KOPT-K1 (cell line): ENCODE results near the gene PACS2.
"Not testable (repeated sequence)": the region's sequence is repeated elsewhere in the genome, so short reads cannot be mapped to it uniquely, and the experiment has no call there.

Source experiments
- H3K27ac ChIP-seq: fragments of 200-600 bp; sonication (generic); 2 replicates; pipeline ENCODE4 v1.5.1; 2016; ENCODE audit warnings: antibody characterized with exemption, mild to moderate bottlenecking, low read depth, low read length; ENCODE audit not compliant: poor library complexity, severe bottlenecking
- H3K36me3 ChIP-seq: fragments of 200-600 bp; sonication (generic); 2 replicates; pipeline ENCODE4 v1.5.1; 2017; ENCODE audit warnings: antibody characterized with exemption, mild to moderate bottlenecking, low read length, moderate library complexity; ENCODE audit not compliant: insufficient read depth
- H3K9me3 ChIP-seq: fragments of 200-600 bp; sonication (generic); 2 replicates; pipeline ENCODE4 v1.5.1; 2017; ENCODE audit warnings: antibody characterized with exemption, low read length, mild to moderate bottlenecking; ENCODE audit not compliant: insufficient read depth, poor library complexity, severe bottlenecking

PACS2 gene

DNA sequence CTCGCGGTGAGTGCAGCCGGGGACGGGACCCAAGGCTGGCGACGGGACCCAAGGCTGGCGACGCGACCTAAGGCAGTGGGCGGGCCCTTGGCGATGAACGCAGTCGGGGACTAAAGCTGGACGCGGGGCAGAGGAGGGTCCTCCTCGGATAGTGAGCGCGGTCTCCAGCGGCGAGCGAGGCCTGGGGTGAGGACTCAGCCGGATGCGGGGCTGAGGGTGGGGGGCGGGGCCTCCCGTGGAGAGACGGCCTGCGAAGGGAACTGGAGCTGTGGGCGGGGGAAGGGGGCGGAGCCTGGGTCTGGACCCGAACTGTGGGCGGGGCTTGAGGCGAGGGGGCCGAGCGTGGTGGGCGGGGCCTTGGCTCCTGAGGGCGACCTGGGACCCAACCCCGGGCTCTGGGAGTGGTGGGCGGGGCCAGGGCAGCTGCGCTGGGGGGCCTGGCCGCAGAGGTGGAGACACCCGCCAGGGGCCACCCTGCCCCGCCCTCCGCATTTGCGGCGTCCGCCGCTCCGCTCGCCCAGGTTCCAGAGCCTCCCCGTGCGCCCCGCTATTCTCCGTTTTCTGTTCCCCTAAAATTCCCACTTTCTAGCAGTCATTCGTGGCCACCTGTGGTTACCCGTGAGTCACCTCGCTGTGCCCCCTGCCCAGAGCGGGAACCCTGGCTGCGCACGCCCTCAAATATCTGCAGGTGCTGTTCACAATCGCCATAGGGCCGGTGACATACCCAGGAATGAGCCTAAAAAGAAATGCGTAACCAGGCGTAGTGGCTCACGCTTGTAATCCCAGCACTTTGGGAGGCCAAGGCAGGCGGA lies 13.2 kb upstream of the PACS2 start:
- Histone ChIP-seq H3K36me3 (no peaks in the 10 kb centered on the region), H3K9me3 (no peaks in the 10 kb centered on the region), H3K27ac (peak overlapping the region; percentile 77)

DNA sequence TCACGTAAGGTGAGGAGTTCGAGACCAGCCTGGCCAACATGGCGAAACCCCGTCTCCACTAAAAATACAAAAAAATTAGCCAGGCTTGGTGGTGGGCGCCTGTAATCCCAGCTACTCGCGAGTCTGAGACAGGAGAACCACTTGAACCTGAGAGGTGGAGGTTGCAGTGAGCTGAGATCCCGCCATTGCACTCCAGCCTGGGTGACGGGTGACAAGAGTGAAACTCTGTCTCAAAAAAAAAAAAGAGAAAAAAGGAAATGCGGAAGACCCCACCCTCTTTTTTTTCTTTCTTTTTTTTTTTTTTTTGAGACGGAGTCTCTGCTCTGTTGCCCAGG lies 12.7 kb upstream of the PACS2 start:
- H3K27ac ChIP-seq: peak overlapping the region; percentile 77
- H3K9me3 ChIP-seq, H3K36me3 ChIP-seq: not testable (repeated sequence)

GRCh38 chr14:105303949-105304348 lies 10.6 kb upstream of the PACS2 start:
- H3K36me3 ChIP-seq: no peaks in the 10 kb centered on the region
- H3K27ac ChIP-seq: no peak overlapping the region
- H3K9me3 ChIP-seq: no peaks in the 10 kb centered on the region

DNA sequence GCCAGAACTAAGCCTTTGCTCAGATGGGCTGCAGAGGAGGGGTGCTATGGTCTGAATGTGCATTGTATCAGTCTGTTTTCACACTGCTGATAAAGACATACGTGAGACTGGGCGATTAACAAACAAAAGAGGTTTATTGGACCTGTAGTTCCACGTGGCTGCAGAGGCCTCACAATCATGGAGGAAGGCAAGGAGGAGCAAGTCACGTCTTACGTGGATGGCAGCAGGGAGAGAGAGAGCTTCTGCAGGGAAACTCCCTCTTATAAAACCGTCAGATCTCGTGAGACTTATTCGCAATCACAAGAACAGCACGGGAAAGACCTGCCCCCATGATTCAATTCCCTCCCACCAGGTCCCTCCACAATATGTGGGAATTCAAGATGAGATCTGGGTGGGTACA lies 10.0 kb upstream of the PACS2 start:
- H3K36me3 ChIP-seq: no peaks in the 10 kb centered on the region
- no peak overlapping the region for H3K27ac ChIP-seq
- H3K9me3 ChIP-seq: no peaks in the 10 kb centered on the region

- no peaks in the 10 kb centered on the region for H3K36me3 ChIP-seq
- no peaks in the 10 kb centered on the region for H3K9me3 ChIP-seq
- peak overlapping the region; percentile 53 for H3K27ac ChIP-seq
These were observed 9.2 kb upstream of the PACS2 start for GRCh38 chr14:105305345-105305744.

DNA sequence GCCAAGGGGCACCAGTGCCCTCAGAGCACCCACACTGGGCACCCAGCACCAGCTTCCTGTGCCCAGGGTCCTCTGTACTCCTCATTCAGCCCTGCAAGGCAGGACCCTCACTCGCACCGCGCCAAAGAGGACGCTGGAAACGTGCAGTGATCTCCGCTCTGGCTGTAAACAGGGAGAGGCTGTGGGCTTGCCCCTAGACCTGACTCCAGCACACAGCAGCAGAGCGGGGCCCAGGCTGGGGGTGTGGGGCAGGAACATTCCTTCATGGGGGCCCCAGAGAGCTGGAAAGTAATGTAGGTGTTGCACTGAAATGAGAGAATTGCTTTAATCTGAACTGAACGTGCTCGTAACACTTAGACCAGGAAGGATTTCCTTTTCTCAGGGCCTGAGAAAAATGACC lies 8.8 kb upstream of the PACS2 start:
- Histone ChIP-seq H3K9me3 (no peaks in the 10 kb centered on the region), H3K27ac (peak overlapping the region; percentile 53), H3K36me3 (no peaks in the 10 kb centered on the region)

GRCh38 chr14:105307052-105307727 lies 7.4 kb upstream of the PACS2 start:
- Histone ChIP-seq H3K9me3 (no peaks in the 10 kb centered on the region), H3K36me3 (no peaks in the 10 kb centered on the region), H3K27ac (no peak overlapping the region)

DNA sequence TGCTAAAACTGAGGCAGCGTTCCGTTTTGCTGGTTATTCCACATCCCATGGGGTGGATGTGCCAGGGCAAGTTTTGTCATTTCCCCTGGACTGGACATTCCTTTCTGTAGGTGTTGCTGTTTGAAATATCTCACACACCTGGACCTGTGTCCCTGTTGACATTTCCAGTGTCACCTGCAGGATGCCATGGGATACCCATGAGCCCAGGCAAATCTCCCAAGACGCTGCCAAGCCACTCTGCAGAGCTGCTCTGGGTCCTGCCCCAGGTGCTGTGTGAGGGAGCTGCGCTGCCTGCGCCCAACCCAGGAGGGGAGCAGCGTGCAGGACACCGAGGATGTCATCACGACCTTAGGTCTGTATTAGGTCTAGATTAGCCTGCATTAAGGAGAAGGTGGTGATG lies 5.2 kb upstream of the PACS2 start:
- Histone ChIP-seq H3K27ac (no peak overlapping the region), H3K36me3 (no peaks in the 10 kb centered on the region), H3K9me3 (no peaks in the 10 kb centered on the region)

DNA sequence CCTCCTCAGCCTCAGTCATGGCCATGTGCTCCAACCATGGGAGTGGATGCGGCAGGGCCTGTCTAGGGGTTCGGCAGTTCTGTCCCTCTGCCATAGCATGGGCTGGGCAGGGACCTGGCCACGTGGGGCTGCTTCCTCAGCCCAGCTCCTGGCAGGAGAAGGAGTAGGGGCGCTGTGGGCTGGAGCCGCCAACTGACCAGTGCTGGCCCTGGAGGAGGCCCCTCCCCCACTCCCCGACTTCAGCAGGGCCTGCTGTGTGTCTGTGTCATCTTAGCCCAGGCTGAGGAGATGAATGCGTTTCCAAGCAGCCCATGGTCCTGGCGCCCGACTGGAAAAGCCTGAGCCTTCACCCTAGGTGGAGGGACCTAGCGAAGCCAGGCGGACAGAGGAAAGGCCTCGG lies 2.7 kb upstream of the PACS2 start:
- Histone ChIP-seq H3K27ac (no peak overlapping the region), H3K36me3 (no peaks in the 10 kb centered on the region), H3K9me3 (peaks cover under 1% of the 10 kb centered on the region)

- H3K9me3 ChIP-seq: peaks cover 3% of the 10 kb centered on the region
- H3K27ac ChIP-seq: no peak overlapping the region
- no peaks in the 10 kb centered on the region for H3K36me3 ChIP-seq
These were observed 1.6 kb upstream of the PACS2 start for GRCh38 chr14:105312973-105313372.

DNA sequence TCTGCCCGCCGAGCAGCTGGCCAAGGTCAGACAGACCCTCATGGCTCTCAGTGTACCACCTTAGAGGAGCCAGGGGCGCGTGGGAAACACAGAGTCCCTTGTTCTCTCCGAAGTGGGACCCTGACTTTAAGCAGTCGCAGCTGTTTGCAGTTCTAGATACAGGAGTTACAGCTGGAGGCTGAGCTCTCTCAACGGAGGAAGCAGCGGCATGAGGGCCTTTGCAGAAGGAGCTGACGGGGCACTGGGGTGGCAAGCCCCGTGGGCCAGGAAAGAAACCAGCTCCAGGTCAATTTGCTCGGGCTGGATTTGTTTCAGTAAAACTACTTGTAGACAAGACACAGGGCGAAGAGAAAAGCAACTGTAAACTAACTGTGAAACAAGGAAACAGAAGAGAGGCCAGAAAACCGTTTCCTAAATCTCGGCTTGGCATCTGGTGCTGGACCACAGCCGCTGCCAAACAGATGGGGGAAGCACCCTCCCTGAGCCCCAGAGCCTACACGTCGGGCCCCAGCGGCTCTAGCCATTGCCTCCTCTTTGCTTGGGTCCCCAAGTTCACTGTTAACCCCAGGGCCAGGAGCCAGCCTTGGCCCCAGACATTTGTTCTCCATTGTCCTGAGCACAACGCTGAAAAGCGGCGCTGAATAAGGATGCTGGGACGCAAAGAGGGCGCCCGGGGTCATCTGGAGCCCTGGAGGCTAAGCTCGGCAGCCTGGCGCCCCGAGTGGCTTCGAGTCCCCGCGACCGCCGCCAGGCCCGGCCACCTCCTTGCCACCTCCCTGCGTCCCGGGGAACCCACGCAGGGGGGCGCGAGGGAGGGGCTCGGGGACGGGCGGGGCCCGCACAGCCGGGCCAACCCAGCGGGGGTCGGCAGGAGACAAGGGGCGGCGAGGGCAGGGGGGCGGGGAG lies 914 bp upstream of the PACS2 start:
- peaks cover 3% of the 10 kb centered on the region for H3K9me3 ChIP-seq
- H3K27ac ChIP-seq: peak overlapping the region; percentile 44
- H3K36me3 ChIP-seq: no peaks in the 10 kb centered on the region

DNA sequence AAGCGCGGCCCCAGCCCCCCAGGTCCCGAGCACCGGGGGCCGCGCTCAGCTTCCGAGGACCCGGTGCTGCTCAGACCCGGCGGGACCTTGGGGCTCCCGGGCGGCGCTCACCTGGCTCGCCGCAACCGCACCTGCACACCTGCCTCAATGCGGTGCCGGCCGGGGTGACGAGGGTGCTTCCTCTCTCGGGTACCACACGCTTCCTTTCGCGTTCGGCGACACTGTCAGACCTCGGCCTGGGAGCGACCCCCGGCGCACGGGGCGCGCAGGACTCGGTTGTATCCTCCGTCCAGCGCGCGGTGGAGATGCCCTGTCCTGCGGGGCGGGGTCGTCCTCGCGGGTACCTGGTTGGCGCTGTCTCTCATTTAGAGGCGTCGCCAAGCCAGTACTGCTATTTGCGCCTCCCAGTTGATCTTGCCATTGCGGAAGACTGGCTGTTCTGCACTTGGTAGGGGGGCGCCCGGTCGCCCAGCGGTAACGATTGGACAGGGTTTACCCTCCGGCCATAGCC lies 718 bp downstream of the PACS2 start:
- Histone ChIP-seq H3K36me3 (no peaks in the 10 kb centered on the region), H3K9me3 (peaks cover 3% of the 10 kb centered on the region), H3K27ac (peak overlapping the region; percentile 30)

DNA sequence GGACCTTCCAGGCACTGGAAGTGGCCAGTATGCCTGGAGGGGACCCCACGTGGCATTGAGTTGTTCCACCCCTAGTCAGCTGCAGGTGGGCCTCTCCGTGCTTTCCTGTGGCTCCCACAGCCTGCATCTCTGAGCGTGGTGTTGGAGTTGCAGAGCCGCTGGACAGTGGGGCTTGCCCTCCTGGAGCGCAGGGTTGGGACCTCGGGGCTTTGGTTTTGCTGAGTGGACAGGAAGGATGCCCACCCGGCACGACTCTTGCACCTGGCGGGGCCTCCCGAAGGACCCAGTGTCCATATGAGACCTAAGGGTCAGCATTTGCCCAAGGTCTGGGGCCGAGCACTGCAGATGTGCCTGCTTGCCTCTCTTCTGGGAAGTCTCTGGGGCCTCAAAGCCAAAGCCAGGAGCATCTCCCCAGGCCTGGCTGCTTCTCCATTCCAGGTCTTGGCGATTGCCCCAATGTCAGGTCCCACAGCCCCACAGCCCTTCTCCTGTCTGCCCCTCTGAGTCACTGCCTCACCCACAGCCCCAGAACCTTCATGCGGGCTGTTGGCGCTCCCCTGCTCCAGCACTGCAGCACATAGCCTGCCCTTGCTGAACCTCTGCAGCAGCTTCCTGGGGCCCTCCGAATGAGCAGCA lies 1.5 kb downstream of the PACS2 start:
- Histone ChIP-seq H3K9me3 (peaks cover 3% of the 10 kb centered on the region), H3K27ac (no peak overlapping the region), H3K36me3 (no peaks in the 10 kb centered on the region)

- Histone ChIP-seq H3K36me3 (no peaks in the 10 kb centered on the region), H3K27ac (no peak overlapping the region), H3K9me3 (peaks cover 3% of the 10 kb centered on the region)
These were observed 2.0 kb downstream of the PACS2 start for GRCh38 chr14:105316577-105316941.
